NCI-H748 (cell line): ENCODE data around the gene ATP8A2.

Experiments used
- DNase-seq: peaks from one replicate; lab custom pipeline; 2025; ENCODE audit not compliant: unreplicated experiment; lab: John Stamatoyannopoulos, UW

The ATP8A2 gene

DNA sequence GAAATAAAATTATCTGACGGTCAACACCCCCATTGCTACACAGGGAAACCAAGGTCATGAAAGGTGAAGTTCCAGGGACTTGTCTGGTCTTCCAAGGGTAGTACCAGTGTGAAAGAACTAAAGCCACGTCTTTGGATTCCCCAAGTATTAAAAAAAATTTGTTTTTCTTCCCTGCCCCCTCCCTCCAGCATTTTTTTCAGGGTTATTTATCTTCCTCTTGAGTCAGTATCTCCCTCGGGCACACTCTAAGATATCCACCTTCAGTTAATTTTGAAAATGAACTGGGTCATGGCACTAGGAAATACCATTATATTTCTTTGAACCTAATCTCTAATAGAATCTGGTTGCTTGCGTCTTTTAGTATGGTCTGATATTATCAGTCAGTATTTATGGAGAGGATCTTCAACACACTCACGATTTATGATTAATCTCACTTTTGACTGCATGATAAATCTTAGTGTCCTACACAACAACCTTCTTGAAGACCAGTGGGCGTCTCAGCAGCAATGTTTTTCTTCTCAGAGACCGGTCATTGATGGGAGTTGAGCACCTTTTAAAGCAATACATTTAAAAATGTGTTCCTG is 9.1 kb downstream of the ATP8A2 start:
- DNase-seq, result no peak

GRCh38 chr13:25384758-25385410 is 13.1 kb downstream of the ATP8A2 start:
- no peak for DNase-seq

DNA sequence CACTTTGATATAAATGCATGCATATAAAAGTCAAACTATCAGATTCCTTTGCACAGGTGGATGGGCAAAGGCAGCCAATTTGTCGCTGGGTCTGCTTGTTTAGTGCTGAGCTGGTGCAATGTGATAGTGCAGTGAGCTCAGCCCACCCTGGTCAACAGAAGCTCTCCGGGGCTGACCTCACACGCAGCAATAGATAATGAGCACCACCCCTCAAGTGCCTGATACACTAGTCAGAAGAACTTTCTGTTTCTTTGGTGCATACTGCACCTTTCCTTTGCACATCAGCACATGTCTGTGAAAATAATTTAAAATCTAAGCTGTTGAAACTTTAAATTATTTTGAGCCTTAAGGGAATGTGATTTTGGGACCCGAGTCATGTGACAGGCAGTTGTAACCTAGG is 20.2 kb downstream of the ATP8A2 start:
- no peak for DNase-seq

DNA sequence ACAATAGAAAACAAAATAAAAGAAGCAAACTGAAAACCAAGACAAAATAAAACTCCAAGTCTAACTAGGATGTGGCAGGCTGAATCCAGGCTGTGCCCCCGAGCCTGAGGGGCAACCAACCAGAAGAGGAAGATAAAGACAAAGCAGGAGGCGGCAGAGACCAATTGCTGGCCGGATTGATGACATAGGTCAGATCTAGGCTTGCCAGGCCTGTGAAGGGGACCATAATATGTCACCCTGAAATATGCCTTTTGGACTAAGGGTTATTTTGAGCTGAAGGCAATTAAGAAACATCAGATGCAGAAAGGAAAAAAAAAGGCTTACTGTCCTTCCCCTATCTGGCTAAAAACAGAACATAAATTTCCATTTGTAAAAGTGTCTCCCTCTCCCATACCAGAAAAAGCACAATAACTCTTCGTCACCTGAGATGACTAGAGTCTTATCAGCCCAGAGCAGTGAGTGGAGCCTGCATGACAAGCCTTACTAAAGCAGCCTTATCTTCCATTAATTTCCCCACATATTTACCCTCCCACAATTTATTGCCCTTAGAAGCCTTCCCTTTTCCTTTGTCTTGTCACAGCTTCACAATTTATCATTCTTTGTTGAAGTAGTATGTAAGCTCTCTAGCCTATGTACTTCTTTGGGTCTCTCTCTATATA is 22.8 kb downstream of the ATP8A2 start:
- no peak for DNase-seq

- DNase-seq, result no peak
Measured at GRCh38 chr13:25397763-25398162, 26.0 kb downstream of the ATP8A2 start.

DNA sequence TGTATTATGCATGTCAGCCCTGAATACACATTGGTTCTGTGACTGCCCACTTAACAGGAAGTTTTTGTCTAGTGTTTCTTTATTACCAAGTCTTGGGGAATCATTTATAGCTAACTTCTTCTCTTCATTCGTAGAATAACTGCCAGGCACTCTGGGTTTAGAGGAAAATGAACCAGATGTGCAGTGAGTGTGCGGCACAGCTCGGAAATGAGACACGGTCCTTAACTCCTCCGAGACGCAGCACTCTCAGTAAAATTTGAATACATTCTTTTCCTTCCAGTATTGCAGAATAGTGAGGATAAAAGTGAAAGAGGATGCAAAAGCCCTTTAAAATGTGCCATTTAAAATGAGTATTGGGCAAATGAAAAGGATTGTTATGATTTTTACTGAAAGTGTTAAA is 29.2 kb downstream of the ATP8A2 start:
- DNase-seq, result no peak

DNA sequence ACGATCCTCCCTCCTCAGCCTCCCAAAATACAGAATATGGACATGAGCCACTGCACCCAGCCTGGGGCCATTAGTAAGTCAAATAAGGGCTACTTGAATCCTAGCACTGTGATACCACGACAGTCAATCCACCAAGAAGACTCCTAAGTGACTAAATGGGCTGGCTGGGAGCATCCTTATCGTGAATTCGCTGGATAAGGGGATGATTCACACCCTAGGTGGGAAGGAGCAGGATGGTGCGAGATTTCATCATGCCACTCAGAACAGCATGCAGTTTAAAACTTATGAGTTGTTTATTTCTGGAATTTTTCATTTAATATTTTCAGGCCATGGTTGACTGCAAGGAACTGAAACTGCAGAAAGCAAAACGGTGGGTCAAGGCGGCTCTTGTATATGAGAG is 30.2 kb downstream of the ATP8A2 start:
- no peak for DNase-seq

- DNase-seq, result peak; percentile 77
Measured at GRCh38 chr13:25406377-25406776, 34.6 kb downstream of the ATP8A2 start.

- no peak for DNase-seq
Measured at GRCh38 chr13:25409938-25410337, 38.2 kb downstream of the ATP8A2 start.

- peak; percentile 79 for DNase-seq
Measured at GRCh38 chr13:25415241-25415640, 43.5 kb downstream of the ATP8A2 start.

DNA sequence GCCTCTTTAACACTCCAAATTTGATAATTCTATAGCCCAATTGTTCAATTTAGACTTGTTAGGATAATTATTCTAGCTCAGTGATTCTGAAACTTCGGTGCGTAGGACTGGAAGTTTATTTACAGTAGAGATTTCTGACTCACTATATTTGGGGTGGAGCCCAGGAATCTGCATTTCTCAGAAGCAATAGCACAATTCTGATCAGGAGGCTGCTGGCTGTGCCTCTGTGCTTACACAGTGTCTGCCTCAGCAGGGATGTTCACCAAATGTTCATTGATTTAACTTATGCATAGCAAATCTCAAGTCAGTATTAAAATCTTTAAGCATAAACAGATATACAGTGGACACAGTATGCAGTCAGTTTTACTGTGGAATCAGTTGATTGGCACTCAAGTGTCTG is 45.8 kb downstream of the ATP8A2 start:
- DNase-seq, result no peak

DNA sequence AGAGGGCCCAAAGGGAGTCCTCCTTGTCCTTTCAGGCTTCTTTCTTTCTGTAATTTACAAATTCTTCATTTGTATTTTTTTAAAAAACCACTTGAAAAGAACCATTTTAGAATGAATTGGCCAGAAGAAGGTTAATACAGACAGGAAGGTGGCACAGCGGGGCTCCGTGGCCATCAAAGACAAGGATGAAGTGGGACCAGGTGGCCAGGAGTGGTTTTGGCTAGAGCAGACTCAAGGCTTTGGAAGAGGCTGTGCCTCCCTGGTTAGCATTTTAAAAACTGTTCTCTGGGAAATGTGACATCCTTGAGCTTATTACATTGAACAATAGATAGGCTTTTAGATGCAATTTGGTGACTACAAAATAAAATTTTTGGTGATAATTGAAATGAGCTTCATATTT is 48.4 kb downstream of the ATP8A2 start:
- peak; percentile 81 for DNase-seq

DNA sequence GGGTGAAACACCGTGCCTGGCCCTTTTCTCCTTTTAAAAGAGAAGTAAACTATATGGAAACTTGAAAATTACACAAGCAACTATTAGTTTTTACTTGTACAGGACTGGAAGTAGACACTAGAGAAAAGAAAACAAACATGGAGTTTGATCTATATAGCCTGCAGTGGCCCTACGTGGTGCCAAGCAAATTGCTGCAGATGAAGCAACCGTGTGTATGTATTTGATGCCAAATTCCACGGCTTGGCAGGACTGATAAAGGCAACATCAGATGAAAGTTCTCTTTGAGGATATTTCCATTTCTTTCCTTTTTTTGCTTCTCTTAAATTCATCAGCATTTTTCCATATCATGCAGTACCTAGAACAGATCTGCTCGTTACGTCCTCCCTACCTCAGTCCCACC is 49.8 kb downstream of the ATP8A2 start:
- DNase-seq, result no peak

DNA sequence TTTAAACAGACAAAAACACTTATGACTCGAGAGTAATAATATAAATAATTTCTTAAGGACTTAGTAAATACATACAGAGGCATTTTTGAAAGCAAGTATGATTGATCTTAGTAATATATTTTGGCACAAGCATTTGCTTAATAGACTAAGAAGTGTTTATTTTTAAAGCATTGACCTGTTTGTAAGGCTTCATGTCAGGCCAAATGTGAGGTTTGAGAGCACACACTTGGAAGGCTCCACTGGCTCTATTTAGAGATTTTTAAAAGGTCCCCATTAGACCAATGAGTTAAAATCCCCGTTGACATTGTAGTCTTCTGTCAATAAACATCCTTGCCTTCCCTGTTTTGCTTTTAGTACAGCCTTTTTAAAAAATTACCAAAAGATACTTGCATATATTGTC is 50.4 kb downstream of the ATP8A2 start:
- DNase-seq, result peak; percentile 30

DNA sequence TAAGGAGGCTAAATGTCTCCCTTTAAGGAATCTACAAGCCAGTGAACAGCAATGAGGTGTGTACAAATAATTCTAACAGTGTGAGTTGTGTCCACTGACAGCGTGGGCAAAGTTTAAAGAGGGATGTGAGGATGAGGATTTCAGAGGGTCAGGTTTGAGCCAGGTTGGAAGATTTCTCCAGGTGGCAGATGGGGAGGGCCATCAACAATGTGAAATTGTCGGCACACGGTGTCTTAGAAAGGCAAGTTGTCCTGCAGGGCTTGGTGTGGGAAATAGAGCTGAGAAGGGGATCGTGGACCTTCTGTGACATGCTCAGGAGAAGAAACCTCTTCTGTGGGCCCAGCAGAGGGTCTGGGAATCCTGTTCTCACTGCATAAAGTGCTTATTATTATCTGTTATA is 52.1 kb downstream of the ATP8A2 start:
- DNase-seq, result no peak

DNA sequence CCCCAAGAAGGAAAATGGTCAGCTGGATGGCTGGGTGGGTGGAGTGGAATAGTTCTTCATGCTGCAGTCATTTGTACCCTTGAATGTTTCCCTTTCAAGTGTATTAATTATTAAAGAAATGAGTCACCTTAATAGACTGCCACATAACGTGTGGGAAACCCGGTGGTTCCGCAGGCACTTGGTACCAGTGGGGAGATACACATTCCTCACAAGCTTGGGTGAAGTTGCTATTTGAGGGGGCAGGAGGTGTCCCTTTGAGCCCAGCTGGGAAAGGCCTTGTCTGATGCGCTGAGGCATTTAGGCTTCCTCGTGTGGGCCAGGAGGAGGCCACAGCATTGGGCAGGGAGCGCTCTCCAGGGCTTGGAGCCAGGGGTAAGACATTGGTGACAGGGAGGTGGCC is 57.7 kb downstream of the ATP8A2 start:
- no peak for DNase-seq

DNA sequence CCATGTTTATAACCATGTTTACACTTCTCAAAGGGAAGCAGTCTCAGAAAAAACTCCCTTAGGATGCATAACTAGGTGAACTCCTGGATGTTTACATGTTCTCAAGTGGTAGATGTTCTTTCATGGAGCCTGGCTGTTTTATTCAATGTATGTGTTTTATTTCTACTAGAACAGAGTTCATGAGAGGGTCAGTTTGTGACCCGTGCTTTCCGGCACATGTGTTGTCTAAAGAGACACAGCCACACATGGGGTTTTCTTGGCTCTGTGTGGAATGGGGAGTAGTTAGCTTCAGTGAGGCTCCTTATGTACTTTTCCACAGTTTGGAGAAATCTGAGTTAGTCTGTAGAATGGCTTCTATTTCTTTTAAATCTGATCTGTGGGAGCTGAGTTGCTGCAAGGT is 60.9 kb downstream of the ATP8A2 start:
- DNase-seq, result no peak

GRCh38 chr13:25440061-25440460 is 68.3 kb downstream of the ATP8A2 start:
- no peak for DNase-seq

DNA sequence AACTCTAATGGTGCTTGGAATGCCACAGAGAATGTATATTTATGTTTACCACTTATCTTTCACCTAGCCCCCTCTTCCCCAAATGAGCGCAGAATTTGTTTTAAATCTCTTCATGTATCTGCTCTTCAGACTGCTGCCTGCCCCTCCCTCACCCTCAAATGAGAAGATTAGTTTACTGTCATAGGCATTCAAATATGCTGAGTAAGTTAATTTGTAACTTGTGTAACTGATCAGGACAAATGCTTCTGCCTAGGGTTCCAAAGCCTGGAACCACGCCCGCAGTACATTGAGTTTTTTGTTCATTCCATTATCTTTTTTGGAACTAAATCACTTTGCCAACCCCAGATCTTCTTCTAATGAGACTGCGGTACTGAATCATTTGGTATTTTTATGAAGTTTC is 74.5 kb downstream of the ATP8A2 start:
- no peak for DNase-seq

- DNase-seq, result no peak
Measured at GRCh38 chr13:25447396-25447795, 75.6 kb downstream of the ATP8A2 start.

GRCh38 chr13:25453850-25454365 is 82.1 kb downstream of the ATP8A2 start:
- DNase-seq, result no peak

- DNase-seq, result no peak
Measured at GRCh38 chr13:25455146-25455545, 83.4 kb downstream of the ATP8A2 start.
